Skeletal muscle cell (primary cell): ENCODE data around the gene CHAD.
"Not testable (repeated sequence)": the region's sequence is repeated elsewhere in the genome, so short reads cannot be mapped to it uniquely, and the experiment has no call there.

Source experiments
- DNase-seq: peaks from one replicate; pipeline ENCODE4 v3.0.0-alpha.2; 2010; ENCODE audit warnings: low read depth
- H3K4me3 ChIP-seq: 2 replicates; pipeline ENCODE4 v1.5.1; 2011; ENCODE audit warnings: low read depth, mild to moderate bottlenecking, control low read depth, low read length, moderate library complexity

The CHAD gene

DNA sequence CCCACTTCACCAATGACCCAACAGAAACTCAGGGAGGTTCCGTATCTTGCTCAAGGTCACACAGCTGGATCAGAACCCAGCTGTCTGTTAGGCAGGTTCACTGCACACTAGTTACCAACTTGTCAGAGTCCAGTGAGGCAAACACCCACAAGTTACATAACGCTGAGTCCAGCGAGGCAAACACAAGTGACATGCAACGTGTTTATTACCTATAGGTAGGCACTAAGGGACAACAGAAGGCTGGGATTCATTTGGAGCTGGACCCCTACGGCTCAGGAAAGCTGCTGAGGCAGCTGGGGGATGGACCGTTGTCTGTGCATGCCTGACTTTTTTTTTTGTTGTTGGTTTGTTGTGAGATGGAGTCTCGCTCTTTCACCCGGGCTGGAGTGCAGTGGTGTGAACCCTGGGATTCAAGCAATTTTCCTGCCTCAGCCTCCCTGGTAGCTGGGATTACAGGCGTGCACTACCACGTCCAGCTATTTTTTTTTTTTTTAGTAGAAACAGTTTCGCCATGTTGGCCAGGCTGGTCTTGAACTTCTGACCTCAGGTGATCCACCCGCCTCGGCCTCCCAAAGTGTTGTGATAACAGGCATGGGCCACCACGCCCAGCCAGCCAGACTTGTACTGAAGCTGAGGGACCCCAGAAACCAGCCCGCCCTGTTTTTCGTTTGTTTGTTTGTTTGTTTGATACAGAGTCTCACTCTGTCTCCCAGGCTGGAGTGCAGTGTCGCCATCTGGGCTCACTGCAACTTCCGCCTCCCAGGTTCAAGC lies 8.1 kb upstream of the CHAD start:
- no peak for DNase-seq
- H3K4me3 ChIP-seq, result no peak overlapping the region

DNA sequence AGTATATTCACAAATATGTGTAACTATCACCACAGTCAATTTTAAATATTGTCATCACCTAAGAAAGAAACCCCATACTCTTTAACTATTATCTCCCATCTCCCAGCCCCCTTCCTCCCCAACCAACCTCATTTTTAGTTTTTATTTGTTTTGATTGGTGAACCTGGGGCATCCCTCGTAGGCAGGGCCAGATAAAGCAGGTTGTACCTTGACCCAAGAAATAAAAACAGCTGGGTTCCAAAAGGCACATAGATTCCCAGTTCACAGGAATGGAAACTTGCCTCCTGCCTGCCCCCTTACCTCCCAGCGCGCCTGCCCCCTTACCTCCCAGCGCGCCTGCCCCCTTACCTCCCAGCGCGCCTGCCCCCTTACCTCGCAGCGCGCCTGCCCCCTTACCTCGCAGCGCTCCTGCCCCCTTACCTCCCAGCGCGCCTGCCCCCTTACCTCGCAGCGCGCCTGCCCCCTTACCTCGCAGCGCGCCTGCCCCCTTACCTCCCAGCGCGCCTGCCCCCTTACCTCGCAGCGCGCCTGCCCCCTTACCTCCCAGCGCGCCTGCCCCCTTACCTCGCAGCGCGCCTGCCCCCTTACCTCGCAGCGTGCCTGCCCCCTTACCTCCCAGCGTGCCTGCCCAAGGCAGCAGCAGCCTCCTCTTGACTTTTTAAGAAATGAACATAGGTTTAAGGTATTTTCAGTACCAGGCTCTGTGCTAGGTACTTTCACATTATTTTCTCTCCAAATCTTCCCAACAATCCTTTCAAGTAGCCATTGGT lies 7.3 kb upstream of the CHAD start:
- DNase-seq, H3K4me3 ChIP-seq: not testable (repeated sequence)

DNA sequence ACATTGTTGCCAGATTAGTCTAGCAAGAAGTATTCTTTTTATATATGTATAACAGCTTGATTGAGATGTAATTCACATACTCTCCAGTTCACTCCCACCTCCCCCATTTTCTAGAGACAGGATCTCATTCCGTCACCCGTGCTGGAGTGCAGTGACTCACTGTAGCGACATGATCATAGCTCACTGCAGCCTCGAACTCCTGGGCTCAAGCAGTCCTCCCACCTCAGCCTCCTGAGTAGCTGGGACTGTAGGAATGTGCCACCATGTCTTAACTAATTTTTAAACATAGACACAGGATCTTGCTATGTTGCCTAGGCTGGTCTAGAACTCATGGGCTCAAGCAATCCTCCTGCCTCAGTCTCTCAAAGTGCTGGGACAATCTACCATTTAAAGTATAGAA lies 6.7 kb upstream of the CHAD start:
- no peak for DNase-seq
- H3K4me3 ChIP-seq, result no peak overlapping the region

DNA sequence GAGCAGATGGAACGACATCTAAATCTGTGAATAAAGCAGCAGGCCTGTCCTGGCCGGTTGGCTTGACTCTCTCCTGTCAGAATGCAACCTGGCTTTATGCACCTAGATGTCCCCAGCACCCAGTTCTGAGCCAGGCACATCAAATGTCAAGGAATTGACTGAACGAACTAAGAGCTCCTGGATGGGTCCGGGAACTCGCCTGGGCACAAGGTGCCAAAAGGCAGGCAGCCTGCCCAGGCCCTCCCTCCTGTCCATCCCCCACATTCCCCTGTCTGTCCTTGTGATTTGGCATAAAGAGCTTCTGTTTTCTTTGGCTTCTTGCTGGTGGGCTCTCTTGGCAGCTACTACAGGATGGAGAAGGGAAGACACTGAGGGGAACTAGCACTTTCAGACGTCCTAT lies 5.8 kb upstream of the CHAD start:
- DNase-seq, result no peak
- H3K4me3 ChIP-seq, result no peak overlapping the region

DNA sequence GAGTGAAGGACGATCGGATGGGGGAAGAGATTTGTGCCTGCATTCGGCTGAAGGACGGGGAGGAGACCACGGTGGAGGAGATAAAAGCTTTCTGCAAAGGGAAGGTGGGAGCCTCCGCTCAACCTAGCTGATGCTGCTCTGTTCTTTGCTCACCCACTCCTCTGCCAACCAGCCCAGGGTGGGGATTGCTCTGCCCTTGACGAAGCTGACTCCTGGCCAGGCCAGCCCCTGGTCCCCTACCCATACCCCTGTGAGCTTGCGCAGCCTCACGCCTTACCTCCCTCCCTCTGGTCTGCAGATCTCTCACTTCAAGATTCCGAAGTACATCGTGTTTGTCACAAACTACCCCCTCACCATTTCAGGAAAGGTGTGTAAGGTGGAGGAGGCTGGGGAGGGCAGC lies 5.2 kb upstream of the CHAD start:
- no peak for DNase-seq
- H3K4me3 ChIP-seq, result no peak overlapping the region

DNA sequence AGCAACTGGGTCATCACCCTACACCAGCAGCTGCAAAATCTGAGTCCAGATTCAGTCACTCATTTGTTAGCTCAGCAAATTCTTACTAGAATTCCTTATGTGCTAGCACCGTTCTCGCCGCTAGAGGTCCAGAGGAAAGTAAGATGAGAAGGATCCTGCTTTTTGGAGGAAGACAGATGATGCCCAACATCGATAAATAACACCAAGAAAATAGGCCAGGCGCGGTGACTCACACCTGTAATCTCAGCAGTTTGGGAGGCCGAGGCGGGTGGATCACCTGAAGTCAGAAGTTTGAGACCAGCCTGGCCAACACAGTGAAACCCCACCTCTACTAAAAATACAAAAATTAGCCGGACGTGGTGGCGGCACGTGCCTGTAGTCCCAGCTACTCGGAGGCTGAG lies 4.1 kb upstream of the CHAD start:
- not testable (repeated sequence) for DNase-seq, H3K4me3 ChIP-seq

DNA sequence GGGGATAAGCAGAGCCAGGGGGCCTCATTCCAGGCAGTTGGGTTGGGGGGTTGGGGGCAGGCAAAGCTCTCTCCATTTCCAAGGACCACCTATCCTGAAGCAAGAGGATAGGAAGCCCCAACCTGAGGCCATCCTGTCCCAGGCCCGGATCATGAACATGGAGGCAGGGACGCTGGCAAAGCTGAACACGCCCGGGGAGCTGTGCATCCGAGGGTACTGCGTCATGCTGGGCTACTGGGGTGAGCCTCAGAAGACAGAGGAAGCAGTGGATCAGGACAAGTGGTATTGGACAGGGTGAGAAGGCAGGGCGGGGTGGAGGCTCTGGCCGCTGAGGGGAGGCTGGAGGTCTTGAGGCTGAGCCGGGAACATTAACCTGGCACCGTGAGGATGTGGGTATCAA lies 3.6 kb upstream of the CHAD start:
- H3K4me3 ChIP-seq, result no peak overlapping the region
- DNase-seq, result no peak

DNA sequence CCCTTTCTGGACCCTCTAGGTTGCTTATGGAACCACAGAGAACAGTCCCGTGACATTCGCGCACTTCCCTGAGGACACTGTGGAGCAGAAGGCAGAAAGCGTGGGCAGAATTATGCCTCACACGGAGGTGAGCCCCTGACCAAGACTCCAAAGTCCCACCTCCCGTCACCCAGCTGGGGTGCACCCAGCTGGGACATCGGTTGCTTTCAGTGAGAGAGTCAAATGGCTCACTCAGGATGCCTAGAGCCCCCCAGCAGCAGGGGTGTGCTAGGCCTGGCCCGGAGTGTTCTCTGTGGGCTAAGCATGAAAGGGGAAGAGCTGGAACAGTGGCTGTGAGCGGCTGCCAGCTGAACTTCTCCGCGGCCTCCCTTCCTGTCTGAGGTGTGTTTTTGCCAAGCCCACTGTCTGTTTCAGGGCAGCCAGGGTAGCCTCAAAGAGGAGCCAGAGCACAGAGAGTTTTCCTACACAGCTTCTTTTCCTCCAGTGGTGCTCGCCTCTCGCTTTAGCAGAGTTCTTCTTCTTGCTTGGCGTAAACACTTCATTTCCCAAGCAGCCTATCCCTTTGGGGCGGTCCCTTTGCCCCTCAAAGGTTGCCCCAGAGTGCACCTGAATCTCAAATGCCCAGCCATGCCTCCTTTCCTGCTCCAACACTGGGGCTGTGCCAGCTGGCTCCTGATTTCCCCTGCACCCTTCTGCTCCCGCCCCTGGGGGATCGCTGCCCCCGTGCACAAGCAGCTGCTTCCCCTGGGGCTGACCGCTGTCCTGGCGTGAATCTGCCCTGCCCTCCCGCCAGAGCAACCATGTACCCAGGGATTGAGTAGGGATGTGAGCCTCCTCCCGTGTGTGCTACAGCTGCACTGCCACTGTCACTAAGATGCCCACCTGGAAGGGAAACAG lies 2.6 kb upstream of the CHAD start:
- no peak for DNase-seq

DNA sequence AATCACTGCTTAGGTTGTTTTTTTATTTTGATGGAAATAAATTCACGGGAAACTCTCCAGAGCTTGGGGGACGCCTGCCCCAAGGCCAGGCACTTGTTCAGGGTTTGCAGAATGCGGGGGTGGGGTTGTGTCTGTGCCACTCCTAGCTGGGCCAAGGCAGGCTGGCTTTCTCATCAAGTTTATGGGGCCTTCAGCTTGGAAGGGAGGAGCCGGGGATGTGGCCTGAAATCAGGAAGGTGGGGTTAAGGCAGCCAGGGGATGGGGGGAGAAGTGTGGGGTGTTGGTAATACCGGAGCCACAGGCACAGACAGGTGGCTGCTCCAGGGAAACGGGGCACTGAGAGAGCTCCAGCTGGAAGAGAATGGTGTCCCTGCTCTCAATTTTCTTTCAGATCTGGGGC lies 1.7 kb upstream of the CHAD start:
- H3K4me3 ChIP-seq, result no peak overlapping the region
- no peak for DNase-seq

More for the DNA sequence above, 2.6 kb upstream of the CHAD start:
- no peak overlapping the region for H3K4me3 ChIP-seq

DNA sequence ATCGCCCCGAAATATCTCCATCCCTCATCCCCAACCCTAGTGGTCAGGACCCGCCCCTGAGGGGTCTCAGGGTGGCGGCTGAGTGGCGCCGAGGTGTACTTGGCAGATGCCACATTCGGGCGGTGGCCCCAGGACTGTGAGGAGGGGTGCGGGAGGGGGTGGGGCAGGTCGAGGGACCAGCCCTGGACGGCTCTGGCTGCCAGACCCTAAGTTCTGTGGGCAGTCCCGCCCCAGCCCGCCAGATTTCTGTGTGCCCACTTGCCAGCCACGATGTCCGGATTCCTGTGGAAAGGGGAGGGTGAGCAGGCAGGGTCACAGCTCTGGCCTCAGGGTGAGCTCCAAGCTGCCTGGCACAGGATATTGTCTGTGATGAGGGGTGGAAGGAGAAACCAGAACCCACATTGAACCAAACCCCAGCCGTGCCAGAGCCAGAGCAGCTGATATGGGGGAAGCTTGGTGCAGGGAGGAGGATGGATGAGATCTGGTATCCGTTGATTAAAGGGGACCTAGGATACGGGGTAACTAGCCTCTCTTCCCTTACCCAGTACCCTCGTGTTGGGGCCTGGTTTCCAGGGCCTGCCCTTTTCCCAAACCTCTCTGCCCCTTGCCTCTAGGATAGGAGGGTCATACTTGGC lies 1.1 kb upstream of the CHAD start:
- no peak for DNase-seq
- no peak overlapping the region for H3K4me3 ChIP-seq

DNA sequence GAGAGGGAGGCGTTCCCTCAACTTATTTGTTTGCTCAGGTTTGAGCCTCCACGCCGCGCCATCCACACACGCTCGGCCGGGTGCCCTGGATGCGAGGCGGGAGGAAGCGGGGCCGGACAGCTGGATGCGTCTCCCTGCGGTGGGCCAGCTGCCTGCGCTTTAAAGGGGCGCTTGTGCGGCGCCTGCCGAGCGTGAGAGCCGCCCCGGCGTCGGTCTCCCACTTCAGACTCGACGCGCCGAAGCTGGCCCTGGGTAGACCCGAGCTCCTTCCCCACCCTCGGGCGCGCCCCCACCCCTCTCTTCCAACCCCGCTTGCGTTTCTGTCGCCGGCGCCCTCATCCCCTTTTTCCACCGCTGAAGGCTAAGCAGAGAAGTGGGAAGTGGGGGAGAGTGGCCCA lies 527 bp upstream of the CHAD start:
- no peak for DNase-seq
- peak overlapping the region; percentile 28 for H3K4me3 ChIP-seq

DNA sequence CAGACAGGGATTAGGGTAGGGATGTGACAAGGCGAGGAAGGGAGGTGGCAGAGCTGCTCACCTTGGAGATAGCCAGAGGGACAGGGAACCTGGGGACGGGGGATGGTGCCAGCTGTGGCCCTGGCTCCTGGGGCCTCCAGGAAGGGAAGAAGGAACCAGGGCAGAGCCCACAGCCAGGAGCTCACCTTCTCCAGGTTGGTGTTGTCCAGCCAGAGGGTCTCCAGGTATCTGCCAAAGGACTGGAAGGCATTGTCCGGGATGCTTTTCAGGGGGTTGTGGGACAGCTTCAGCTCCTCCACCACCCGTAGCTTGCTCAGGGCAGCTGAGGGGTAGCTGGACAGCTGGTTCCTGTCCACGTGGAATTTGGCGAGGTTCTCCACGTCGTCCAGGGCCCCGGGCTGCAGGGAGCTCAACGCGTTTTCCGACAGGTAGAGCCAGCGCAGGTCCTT lies 801 bp downstream of the CHAD start:
- DNase-seq, result no peak
- H3K4me3 ChIP-seq, result no peak overlapping the region

DNA sequence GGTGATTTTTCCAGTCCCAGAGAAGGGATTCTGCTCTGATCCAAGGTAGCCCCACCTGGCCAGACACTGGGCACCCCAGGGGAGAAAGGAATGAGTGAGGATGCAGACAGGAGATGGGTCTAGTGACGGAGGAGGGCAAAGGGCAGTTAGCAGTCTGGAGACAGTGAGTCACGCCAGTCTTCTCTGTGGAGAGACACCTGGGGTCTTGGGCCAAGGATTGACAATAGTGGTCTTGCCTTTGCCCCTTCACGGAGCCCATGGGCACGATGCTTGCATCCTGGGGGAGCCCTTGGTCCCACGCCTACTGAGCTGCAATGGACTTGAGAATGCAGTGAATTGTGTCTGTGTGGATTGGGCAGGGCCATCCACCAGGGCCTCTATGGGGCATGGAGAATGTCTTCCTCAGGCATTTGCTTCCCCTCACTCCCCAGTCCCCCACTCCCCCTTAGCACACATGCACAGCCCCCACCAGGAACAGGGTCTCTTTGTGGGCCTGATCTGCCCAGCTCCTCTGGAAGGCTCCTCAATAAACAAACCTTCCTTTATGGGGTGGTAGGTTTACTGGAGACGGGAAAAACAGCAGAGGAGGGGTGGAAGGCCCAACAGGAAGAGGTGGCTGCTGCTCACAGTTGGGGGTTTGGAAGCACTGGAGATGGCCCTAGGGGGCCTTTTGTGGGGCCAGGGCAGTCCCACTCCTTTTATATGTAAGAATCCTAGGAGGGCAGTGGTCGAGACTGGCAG lies 1.4 kb downstream of the CHAD start:
- H3K4me3 ChIP-seq, result no peak overlapping the region
- DNase-seq, result no peak

DNA sequence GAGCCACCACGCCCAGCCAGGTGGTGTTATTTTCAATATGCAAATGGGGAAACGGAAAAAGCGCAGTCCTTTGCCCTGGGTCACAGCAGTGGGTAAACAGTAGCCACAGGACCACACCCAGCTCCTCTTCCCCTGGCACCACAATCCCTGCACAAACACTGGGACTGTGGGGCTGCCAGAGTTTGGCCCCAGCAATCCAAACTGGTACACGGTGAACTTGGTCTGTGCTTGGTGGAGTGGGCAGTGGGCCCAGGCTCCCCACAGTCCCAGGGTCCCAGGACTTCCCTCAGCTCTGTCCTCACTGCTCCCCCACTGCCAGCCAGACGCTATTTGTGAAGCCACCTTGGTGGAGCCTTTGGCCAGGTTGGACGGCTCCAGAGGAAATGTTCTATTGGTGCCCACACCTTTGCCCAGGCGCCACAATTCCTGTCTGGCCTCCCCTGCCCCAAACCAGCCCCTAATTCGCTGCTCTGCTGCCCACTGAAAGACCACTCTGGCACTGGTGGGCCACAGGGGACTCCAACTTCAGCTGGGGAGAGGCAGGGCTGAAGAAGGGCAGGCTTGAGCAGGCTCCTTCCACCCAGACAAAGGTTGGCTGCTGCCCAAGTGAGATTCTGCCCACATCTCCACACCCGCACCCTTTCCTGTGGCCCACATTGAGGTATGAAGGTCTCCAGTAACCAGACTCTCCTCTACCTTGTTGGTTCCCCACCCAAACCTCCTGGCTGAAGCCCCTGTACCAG lies 2.1 kb downstream of the CHAD start:
- no peak overlapping the region for H3K4me3 ChIP-seq
- no peak for DNase-seq

DNA sequence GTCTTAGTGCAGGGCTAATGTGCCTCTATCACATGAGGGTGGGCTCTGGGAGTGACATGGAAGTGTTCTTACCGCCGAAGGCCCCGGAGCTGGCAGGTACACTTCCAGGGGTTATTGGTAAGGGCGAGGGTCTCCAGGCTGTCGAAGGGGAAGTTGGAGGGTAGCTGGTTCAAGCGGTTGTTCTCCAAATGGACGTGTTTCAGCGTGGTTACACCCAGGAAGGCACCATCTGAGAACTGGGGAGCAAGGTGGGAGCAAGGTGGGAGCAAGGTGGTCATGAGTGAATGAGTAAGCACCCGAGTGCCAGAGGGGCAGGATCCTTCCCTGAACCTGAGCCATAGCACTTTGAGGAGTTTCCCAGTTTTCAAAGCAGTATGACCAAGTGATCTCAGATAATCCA lies 3.0 kb downstream of the CHAD start:
- DNase-seq, result no peak
- no peak overlapping the region for H3K4me3 ChIP-seq

DNA sequence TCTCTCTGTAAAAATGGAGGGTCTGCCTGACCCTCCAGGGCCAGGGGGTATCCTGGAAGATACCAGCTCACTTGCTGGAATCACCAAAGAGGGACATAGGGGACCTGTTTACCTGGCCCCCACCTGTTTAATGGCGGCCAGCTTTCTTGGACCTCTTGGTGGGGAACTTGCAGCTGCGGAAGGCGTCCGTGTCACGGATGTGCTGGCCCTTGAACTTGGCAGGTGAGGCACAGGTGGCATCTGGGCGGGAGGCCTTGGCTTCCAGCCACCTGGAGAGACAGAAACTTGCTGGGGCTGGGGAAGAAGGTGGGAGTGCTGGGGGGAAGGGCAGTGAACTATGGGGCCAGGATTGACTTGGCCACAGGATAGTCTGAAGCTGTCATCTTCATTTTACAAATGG lies 3.5 kb downstream of the CHAD start:
- no peak overlapping the region for H3K4me3 ChIP-seq
- DNase-seq, result no peak

DNA sequence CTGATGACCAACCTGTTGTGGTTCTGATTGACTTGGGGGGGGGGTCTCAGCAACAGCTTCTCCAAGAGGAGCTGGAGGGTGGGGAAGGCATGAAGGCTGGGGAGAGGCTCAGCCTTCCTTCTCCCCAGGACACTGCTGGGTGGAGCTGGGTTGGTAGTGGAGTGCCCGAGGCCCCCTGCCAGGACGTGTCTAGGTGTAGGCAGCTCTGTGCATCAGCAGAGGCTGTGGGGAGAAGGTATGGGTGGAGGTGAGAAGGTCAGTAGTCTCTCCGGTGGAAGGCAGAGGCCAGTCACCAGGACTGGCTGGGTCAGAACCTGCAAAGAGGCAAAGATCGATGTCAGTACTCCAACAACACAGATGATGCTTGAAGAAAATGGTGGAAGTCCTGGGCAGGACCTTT lies 3.9 kb downstream of the CHAD start:
- H3K4me3 ChIP-seq, result no peak overlapping the region
- DNase-seq, result no peak

DNA sequence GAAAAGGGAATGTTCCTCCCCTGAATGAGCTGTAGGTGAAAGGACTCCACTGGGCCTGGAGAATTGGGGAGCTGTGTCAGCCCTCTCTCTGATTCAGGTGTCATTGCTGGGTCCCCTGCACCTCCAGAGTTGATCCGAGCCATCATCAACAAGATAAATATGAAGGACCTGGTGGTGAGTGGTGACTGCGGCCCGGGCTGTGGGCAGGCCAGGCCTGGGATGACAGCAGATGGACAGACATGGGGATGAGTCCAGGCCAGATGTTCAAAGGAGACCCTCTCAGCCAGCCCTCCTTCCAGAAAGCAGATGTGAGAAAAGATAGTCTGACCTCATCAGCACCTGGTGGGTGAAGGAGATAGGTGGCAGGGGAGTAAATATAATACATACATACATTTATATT lies 4.6 kb downstream of the CHAD start:
- no peak for DNase-seq
- no peak overlapping the region for H3K4me3 ChIP-seq
